B cell (primary cell): ENCODE data around the gene AXL. TPM values are rescaled to one million over a fixed set of nuclear protein-coding genes. Genes with fewer than 3 reads are reported as not detected.

ENCODE experiments used
- ATAC-seq: fragments of 200-7000 bp; cut with Tn5 transposase; one replicate; pipeline ENCODE4 v1.10.0; 2021; ENCODE audit warnings: low read depth, mild to moderate bottlenecking, moderate number of reproducible peaks, moderate library complexity
- CTCF ChIA-PET: fragments of 350-600 bp; sonication (Branson Sonifier 250); formaldehyde crosslinking; loops from one replicate; lab custom pipeline; 2021; ENCODE audit warnings: antibody characterized with exemption, inconsistent platforms; lab: Charles Lee
- POLR2A ChIA-PET: fragments of 350-600 bp; sonication (Branson Sonifier 250); formaldehyde crosslinking; loops from one replicate; lab custom pipeline; 2021; ENCODE audit warnings: antibody characterized with exemption; lab: Charles Lee
- DNase-seq: peaks from one replicate; pipeline ENCODE4 v3.0.0; 2013
- H2AFZ ChIP-seq: 2 replicates; pipeline ENCODE4 v1.6.1; 2012; ENCODE audit warnings: mild to moderate bottlenecking, low read depth, low read length; ENCODE audit not compliant: insufficient read depth, poor library complexity, severe bottlenecking
- H3K27ac ChIP-seq, 2 donors: 1 replicate in 1 of 2; 2 replicates in 1 of 2; pipeline ENCODE4 v1.5.1; 2012 to 2013; ENCODE audit warnings: low read length in 2 of 2, mild to moderate bottlenecking in 2 of 2, moderate library complexity in 1 of 2
- H3K27me3 ChIP-seq, 4 experiments: fragments of 200-600 bp in 1 of 4; sonication (generic) in 1 of 4; replicated peaks in 1 of 4; 1 replicate in 2 of 4; 2 replicates in 2 of 4; pipeline versions ENCODE4 v1.6.1 to v1.7.0; 2013 to 2016; ENCODE audit warnings: low read length in 3 of 4, mild to moderate bottlenecking in 2 of 4, mixed read lengths in 1 of 4, moderate library complexity in 1 of 4; ENCODE audit not compliant: insufficient read depth in 4 of 4, control insufficient read depth in 3 of 4; ENCODE audit errors: control extremely low read depth in 1 of 4
- H3K36me3 ChIP-seq, 2 experiments: replicated peaks in 1 of 2; 1 replicate in 1 of 2; 2 replicates in 1 of 2; pipeline versions ENCODE4 v1.6.1 to v1.7.1; 2013; ENCODE audit warnings: low read length in 1 of 2; ENCODE audit not compliant: insufficient read depth in 2 of 2, control insufficient read depth in 1 of 2; ENCODE audit errors: control extremely low read depth in 1 of 2, extremely low read depth in 1 of 2
- H3K4me1 ChIP-seq, 2 donors: fragments of 200-600 bp in 1 of 2; sonication (generic) in 1 of 2; 1 replicate in 1 of 2; 2 replicates in 1 of 2; pipeline versions ENCODE4 v1.5.1 to v1.6.1; 2013 to 2017; ENCODE audit warnings: low read length in 2 of 2; ENCODE audit not compliant: control insufficient read depth in 2 of 2, insufficient read depth in 2 of 2
- H3K4me2 ChIP-seq: replicated peaks from 2 replicates; pipeline ENCODE3; 2012; ENCODE audit warnings: mild to moderate bottlenecking, low read depth, low read length; ENCODE audit not compliant: poor library complexity, severe bottlenecking
- H3K4me3 ChIP-seq, 5 experiments: fragments of 200-600 bp in 1 of 5; sonication (generic) in 1 of 5; 1 replicate in 3 of 5; 2 replicates in 2 of 5; pipeline versions ENCODE4 v1.5.1 to v1.7.0; 2011 to 2016; ENCODE audit warnings: low read length in 4 of 5, mild to moderate bottlenecking in 4 of 5, low read depth in 2 of 5, control low read depth in 1 of 5, moderate library complexity in 1 of 5; ENCODE audit not compliant: insufficient read depth in 1 of 5; ENCODE audit errors: control extremely low read depth in 1 of 5, extremely low read depth in 1 of 5
- H3K79me2 ChIP-seq: fragments of 200-600 bp; sonication (generic); one replicate; pipeline ENCODE4 v1.6.0; 2016; ENCODE audit warnings: low read length; ENCODE audit not compliant: control insufficient read depth, insufficient read depth
- H3K9ac ChIP-seq: fragments of 200-600 bp; sonication (generic); 2 replicates; pipeline ENCODE4 v1.6.1; 2017; ENCODE audit warnings: mild to moderate bottlenecking, low read length, moderate library complexity
- H3K9me3 ChIP-seq, 3 donors: one replicate each; pipeline versions ENCODE4 v1.6.1 to v1.7.1; 2013; ENCODE audit warnings: low read length in 2 of 3; ENCODE audit not compliant: control insufficient read depth in 2 of 3, insufficient read depth in 1 of 3; ENCODE audit errors: control extremely low read depth in 1 of 3
- H4K20me1 ChIP-seq: 2 replicates; pipeline ENCODE4 v1.6.0; 2012; ENCODE audit warnings: mild to moderate bottlenecking, low read length; ENCODE audit not compliant: insufficient read depth, control insufficient read depth, poor library complexity, severe bottlenecking
- H3K27ac Mint-ChIP-seq: one replicate; pipeline ENCODE4 v1.8.0; 2021; ENCODE audit warnings: mixed read lengths
- H3K27me3 Mint-ChIP-seq: one replicate; pipeline ENCODE4 v1.8.0; 2021; ENCODE audit warnings: mixed read lengths
- H3K4me1 Mint-ChIP-seq: one replicate; pipeline ENCODE4 v1.8.0; 2021; ENCODE audit warnings: mixed read lengths
- H3K4me3 Mint-ChIP-seq: one replicate; pipeline ENCODE4 v1.8.0; 2021; ENCODE audit warnings: mixed read lengths
- H3K9me3 Mint-ChIP-seq: one replicate; pipeline ENCODE4 v1.8.0; 2022; ENCODE audit warnings: mixed read lengths; ENCODE audit not compliant: insufficient read depth
- EZH2 ChIP-seq: IDR thresholded peaks from 2 replicates; pipeline ENCODE4 v1.6.1; 2012; ENCODE audit warnings: borderline replicate concordance, low read depth, mild to moderate bottlenecking, moderate library complexity, low read length; ENCODE audit not compliant: insufficient read depth, poor library complexity, severe bottlenecking
- WGBS: methylation state at CpG from one replicate; pipeline ENCODE4 v1.1.5; 2013; ENCODE audit warnings: missing lambda C conversion rate; ENCODE audit not compliant: insufficient coverage; 5-methylcytosine and 5-hydroxymethylcytosine counted together
- intact Hi-C: fragments of 100-400 bp; cut with micrococcal nuclease; formaldehyde crosslinking; loops from one replicate; pipeline ENCODE4 v1.10.0; 2022
- polyA plus RNA-seq: library from polyadenylated mRNA; depleted of rRNA; stranded (reverse); fragments of >200 nt; gene quantifications from 2 replicates; pipeline ENCODE4 v1.2.3, GENCODE V29; 2012
- total RNA-seq, 2 donors: library from RNA; stranded (reverse); fragments of 120-200 nt in 1 of 2; gene quantifications; 1 replicate in 1 of 2; 2 replicates in 1 of 2; pipeline versions ENCODE4 v1.2.3 to v1.2.4, GENCODE V29; 2013 to 2022
- TF ChIP-seq, protein P1 (sequence below): fragments of 200-600 bp; IDR thresholded peaks from one replicate; pipeline ENCODE4 v1.8.0; 2022; ENCODE audit warnings: antibody characterized with exemption, mild to moderate bottlenecking

Gene AXL
- total and polyA plus RNA-seq, 2 donors (not counting 1 experiment from before 2014, with no cell fraction given) = not detected

DNA sequence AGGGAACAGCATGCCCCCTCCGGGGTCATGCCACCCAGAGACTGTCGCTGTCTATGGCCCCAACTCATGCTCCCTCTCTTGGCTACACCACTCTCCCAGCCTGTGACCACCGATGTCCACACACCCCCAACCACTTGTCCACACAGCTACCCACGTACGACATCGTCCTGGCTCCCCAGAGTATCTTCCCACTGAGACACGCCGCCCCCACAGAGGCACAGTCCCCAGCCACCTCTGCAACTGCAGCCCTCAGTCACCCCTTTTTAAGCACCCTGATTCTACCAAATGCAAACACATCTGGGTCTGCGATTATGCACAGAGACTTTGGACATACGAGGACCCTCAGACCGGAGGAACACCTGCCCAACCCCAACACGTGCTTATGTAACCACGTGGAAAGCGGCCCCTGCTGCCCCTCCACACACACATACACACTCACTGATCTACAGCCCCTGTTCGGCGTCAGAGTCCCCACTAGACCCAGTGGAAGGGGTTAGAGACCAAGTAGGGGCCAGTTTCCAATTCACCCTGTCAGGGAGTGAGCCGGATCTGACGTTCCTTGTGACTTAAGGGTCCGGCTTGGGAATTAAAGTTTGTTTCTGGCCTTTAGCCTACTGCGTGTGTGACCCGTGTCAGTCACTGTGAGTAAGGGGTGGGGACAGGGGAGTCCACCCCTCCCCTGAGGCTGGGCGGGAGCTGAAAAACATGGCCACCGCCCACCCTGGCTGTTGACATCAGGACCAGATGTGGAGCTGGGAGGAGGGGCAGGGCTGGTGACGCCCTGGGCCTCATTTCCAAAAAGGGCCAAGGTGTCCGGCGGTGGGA lies 11.9 kb upstream of the AXL start:
- ChIA-PET POLR2A (no interaction called here), CTCF (interaction anchor here (0.6 to 7.5 kb wide), 5 partner anchors 52 to 364 kb away, joined by 3 to 89 read pairs (median 4); no protein-coding TSS in a partner anchor)
- no peaks in the 10 kb centered on the region for H3K79me2 ChIP-seq
- no peak for DNase-seq
- no peak overlapping the region for H3K4me3 Mint-ChIP-seq
- no peaks in the 10 kb centered on the region for H3K4me1 ChIP-seq
- ATAC-seq = no peak
- H3K9me3 Mint-ChIP-seq = no peaks in the 10 kb centered on the region
- no peak overlapping the region for H3K4me3 ChIP-seq
- no peak for TF ChIP-seq EZH2
- TF ChIP-seq, protein P1, sequence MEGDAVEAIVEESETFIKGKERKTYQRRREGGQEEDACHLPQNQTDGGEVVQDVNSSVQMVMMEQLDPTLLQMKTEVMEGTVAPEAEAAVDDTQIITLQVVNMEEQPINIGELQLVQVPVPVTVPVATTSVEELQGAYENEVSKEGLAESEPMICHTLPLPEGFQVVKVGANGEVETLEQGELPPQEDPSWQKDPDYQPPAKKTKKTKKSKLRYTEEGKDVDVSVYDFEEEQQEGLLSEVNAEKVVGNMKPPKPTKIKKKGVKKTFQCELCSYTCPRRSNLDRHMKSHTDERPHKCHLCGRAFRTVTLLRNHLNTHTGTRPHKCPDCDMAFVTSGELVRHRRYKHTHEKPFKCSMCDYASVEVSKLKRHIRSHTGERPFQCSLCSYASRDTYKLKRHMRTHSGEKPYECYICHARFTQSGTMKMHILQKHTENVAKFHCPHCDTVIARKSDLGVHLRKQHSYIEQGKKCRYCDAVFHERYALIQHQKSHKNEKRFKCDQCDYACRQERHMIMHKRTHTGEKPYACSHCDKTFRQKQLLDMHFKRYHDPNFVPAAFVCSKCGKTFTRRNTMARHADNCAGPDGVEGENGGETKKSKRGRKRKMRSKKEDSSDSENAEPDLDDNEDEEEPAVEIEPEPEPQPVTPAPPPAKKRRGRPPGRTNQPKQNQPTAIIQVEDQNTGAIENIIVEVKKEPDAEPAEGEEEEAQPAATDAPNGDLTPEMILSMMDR = no peak
- no peak overlapping the region for H3K4me2 ChIP-seq
- no peak overlapping the region for H3K27ac ChIP-seq
- intact Hi-C loops = no loop called here
- H3K9ac ChIP-seq = no peak overlapping the region
- no peak overlapping the region for H2AFZ ChIP-seq
- no peaks in the 10 kb centered on the region for H3K36me3 ChIP-seq
- H3K9me3 ChIP-seq = no peaks in the 10 kb centered on the region
- WGBS = 90% methylated on average over 26 of the region's 26 CpGs
- H3K27me3 ChIP-seq = no peaks in the 10 kb centered on the region
- H4K20me1 ChIP-seq = no peaks in the 10 kb centered on the region
- H3K27me3 Mint-ChIP-seq = no peaks in the 10 kb centered on the region
- H3K27ac Mint-ChIP-seq = no peak overlapping the region
- H3K4me1 Mint-ChIP-seq = no peaks in the 10 kb centered on the region

DNA sequence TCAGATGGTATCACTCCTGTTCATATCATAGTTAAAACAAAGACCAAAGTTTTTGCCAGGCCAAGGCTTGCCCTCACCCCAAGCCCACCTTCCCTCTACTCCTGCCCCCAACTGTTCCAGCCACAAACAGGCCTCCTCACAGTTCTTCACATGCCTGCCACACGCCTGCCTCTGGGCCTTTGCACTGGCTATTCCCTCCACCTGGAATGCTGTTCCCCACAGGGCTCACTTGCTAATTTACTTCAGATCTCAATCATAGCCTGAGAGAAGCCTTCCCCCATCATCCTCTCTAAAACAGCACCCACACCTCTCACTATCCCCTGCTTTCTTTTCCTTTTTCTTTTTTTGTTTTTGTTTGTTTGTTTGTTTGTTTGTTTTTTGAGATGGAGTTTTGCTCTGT lies 4.9 kb upstream of the AXL start:
- CTCF ChIA-PET = no interaction called here
- Histone ChIP-seq H3K4me1 (no peaks in the 10 kb centered on the region), H3K36me3 (no peaks in the 10 kb centered on the region), H2AFZ (no peak overlapping the region), H3K27ac (no peak overlapping the region), H3K79me2 (no peaks in the 10 kb centered on the region), H3K4me3 (no peak overlapping the region), H3K9ac (no peak overlapping the region), H4K20me1 (no peaks in the 10 kb centered on the region), H3K27me3 (peaks cover 0 to 10% (median 2%) of the 10 kb centered on the region in 4 experiments), H3K9me3 (no peaks in the 10 kb centered on the region), H3K4me2 (no peak overlapping the region)
- POLR2A ChIA-PET = no interaction called here
- WGBS = 92% methylated on average over 1 of the region's 1 CpG
- Mint-ChIP-seq H3K4me3 (no peak overlapping the region), H3K9me3 (no peaks in the 10 kb centered on the region), H3K27me3 (peaks cover 18% of the 10 kb centered on the region), H3K27ac (no peak overlapping the region), H3K4me1 (peaks cover 2% of the 10 kb centered on the region)
- ATAC-seq (no peak), DNase-seq (no peak)
- TF ChIP-seq EZH2 = no peak
- TF ChIP-seq, protein P1 = no peak
- intact Hi-C loops = no loop called here
